KMS-11 (cell line): Measurements from ENCODE around the gene MEGF6.

Experiments
- H2AFZ ChIP-seq: fragments of 200-600 bp; sonication (generic); 2 replicates; pipeline ENCODE4 v1.6.1; 2016; ENCODE audit warnings: antibody characterized with exemption, mixed run types, low read depth
- H3K27ac ChIP-seq: fragments of 200-600 bp; sonication (generic); 2 replicates; pipeline ENCODE4 v1.6.1; 2016; ENCODE audit warnings: mild to moderate bottlenecking, mixed run types
- H3K27me3 ChIP-seq: fragments of 200-600 bp; sonication (generic); 2 replicates; pipeline ENCODE4 v1.6.1; 2017; ENCODE audit warnings: mild to moderate bottlenecking, low read depth, mixed run types, moderate library complexity; ENCODE audit not compliant: insufficient read depth
- H3K36me3 ChIP-seq: fragments of 200-600 bp; sonication (generic); 2 replicates; pipeline ENCODE4 v1.6.1; 2017; ENCODE audit warnings: mild to moderate bottlenecking, mixed run types; ENCODE audit not compliant: insufficient read depth
- H3K4me1 ChIP-seq: fragments of 200-600 bp; sonication (generic); 2 replicates; pipeline ENCODE4 v1.6.1; 2016; ENCODE audit warnings: mild to moderate bottlenecking, low read depth, mixed run types; ENCODE audit not compliant: poor library complexity, severe bottlenecking
- H3K4me2 ChIP-seq: fragments of 200-600 bp; sonication (generic); 2 replicates; pipeline ENCODE4 v1.7.0; 2016; ENCODE audit warnings: mild to moderate bottlenecking, mixed run types
- H3K4me3 ChIP-seq: fragments of 200-600 bp; sonication (generic); IDR thresholded peaks from 2 replicates; pipeline ENCODE4 v1.6.1; 2017; ENCODE audit warnings: low read depth, low read length, mixed read lengths; ENCODE audit not compliant: insufficient read depth
- H3K79me2 ChIP-seq: fragments of 200-600 bp; sonication (generic); 2 replicates; pipeline ENCODE4 v1.6.1; 2016; ENCODE audit warnings: low read depth, mixed run types; ENCODE audit not compliant: insufficient read depth
- H3K9ac ChIP-seq: fragments of 200-600 bp; sonication (generic); 2 replicates; pipeline ENCODE4 v1.6.1; 2016; ENCODE audit warnings: mild to moderate bottlenecking, mixed run types
- H4K20me1 ChIP-seq: fragments of 200-600 bp; sonication (generic); 2 replicates; pipeline ENCODE4 v1.6.1; 2016; ENCODE audit warnings: mild to moderate bottlenecking, mixed run types; ENCODE audit not compliant: insufficient read depth
- CTCF ChIP-seq: fragments of 200-600 bp; sonication (generic); conservative IDR thresholded peaks from 2 replicates; pipeline ENCODE4 v1.6.1; 2017; ENCODE audit warnings: low read depth, mild to moderate bottlenecking, antibody characterized with exemption, low read length, moderate library complexity, mixed read lengths

Gene MEGF6

GRCh38 chr1:3441410-3441847, 169.9 kb downstream of the MEGF6 start:
- Histone ChIP-seq H3K4me1 (no peaks in the 10 kb centered on the region), H3K4me2 (no peak overlapping the region), H3K4me3 (no peak overlapping the region), H3K27me3 (peaks cover 91% of the 10 kb centered on the region), H3K27ac (no peak overlapping the region), H4K20me1 (no peaks in the 10 kb centered on the region), H3K9ac (no peak overlapping the region), H2AFZ (no peak overlapping the region), H3K36me3 (no peaks in the 10 kb centered on the region), H3K79me2 (no peaks in the 10 kb centered on the region)
- no peak for TF ChIP-seq CTCF

GRCh38 chr1:3440711-3441409, 170.4 kb downstream of the MEGF6 start:
- H3K27ac ChIP-seq = no peak overlapping the region
- no peaks in the 10 kb centered on the region for H3K4me1 ChIP-seq
- no peaks in the 10 kb centered on the region for H3K79me2 ChIP-seq
- H4K20me1 ChIP-seq = no peaks in the 10 kb centered on the region
- no peak overlapping the region for H3K4me2 ChIP-seq
- no peaks in the 10 kb centered on the region for H3K36me3 ChIP-seq
- no peak overlapping the region for H2AFZ ChIP-seq
- H3K27me3 ChIP-seq = peaks cover 91% of the 10 kb centered on the region
- no peak overlapping the region for H3K4me3 ChIP-seq
- TF ChIP-seq CTCF = no peak
- H3K9ac ChIP-seq = no peak overlapping the region

GRCh38 chr1:3440300-3440681, 171.0 kb downstream of the MEGF6 start:
- Histone ChIP-seq H3K4me1 (no peaks in the 10 kb centered on the region), H3K4me3 (no peak overlapping the region), H3K79me2 (no peaks in the 10 kb centered on the region), H2AFZ (no peak overlapping the region), H3K27ac (no peak overlapping the region), H3K9ac (no peak overlapping the region), H3K27me3 (peaks cover 91% of the 10 kb centered on the region), H4K20me1 (no peaks in the 10 kb centered on the region), H3K4me2 (no peak overlapping the region), H3K36me3 (no peaks in the 10 kb centered on the region)
- TF ChIP-seq CTCF = no peak
